ENCODE results near the gene TRAK2. TPM values are rescaled to one million over a fixed set of nuclear protein-coding genes. Genes with fewer than 3 reads are reported as not detected.

TRAK2 gene, protein sequence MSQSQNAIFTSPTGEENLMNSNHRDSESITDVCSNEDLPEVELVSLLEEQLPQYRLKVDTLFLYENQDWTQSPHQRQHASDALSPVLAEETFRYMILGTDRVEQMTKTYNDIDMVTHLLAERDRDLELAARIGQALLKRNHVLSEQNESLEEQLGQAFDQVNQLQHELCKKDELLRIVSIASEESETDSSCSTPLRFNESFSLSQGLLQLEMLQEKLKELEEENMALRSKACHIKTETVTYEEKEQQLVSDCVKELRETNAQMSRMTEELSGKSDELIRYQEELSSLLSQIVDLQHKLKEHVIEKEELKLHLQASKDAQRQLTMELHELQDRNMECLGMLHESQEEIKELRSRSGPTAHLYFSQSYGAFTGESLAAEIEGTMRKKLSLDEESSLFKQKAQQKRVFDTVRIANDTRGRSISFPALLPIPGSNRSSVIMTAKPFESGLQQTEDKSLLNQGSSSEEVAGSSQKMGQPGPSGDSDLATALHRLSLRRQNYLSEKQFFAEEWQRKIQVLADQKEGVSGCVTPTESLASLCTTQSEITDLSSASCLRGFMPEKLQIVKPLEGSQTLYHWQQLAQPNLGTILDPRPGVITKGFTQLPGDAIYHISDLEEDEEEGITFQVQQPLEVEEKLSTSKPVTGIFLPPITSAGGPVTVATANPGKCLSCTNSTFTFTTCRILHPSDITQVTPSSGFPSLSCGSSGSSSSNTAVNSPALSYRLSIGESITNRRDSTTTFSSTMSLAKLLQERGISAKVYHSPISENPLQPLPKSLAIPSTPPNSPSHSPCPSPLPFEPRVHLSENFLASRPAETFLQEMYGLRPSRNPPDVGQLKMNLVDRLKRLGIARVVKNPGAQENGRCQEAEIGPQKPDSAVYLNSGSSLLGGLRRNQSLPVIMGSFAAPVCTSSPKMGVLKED
- 10 to 100 TPM; 16.9 to 18.9 TPM for total RNA-seq

DNA sequence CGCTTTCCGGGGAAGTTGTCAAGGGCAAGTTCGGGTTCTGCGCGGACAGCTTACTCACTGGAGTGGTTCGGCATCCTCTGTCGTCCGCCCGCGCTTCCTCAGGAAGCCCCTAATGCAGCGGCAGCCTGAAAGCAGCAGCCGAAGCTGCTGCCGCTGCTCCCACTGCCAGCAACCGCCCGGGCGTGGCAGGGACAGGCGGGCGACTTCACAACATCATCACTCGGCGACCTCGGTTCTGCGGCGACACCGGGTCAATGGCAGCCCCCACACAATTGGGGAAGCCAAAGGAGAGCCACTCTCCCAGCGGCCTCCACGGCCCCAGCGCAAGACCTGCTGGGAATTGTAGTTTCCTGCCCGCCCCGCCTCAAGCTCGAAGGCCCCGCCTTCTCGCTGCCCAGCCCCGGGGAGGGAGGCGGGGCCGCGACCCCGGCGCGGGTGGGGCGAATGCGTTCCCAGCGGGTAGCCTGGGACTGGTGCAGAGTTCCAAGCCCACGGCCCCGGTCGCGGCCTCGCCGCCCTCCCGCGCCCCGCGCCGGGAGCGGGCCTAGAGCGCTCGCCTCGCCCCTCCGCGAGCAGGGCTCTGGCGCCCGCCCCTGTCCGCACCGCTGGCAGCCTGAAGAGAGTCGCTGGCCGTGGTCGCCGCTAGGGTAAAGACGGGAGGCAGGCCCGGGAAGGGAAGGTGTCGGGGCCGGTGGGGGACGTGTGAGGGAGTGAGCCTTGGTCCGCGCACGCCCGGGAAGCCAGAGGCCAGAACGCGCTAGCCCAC is at the start of gene TRAK2, which contains the start of gene STRADB:
TRAK2 (minus strand) TSS at position 167 of the 766 bp plus-strand sequence. CDS start 30,951 bp downstream, outside the sequence.
STRADB (plus strand) TSS at position 449 of the 766 bp plus-strand sequence. CDS start 3,101 bp downstream, outside the sequence.
- Histone ChIP-seq H3K27me3 (replicated peaks; ENCODE audit: insufficient read depth) (no peaks in the 10 kb centered on the region), H3K4me3 (peak within 1 kb of the TSS; percentile 93 to 96), H3K4me1 (replicated peaks) (no peaks in the 10 kb centered on the region), H3K27ac (peak within 1 kb of the TSS; percentile 90 to 97), H3K9me3 (no peaks in the 10 kb centered on the region), H3K36me3 (no peaks in the 10 kb centered on the region)
- WGBS = under 1% methylated on average over 38 of the region's 78 CpGs
- peak; percentile 94 for DNase-seq (ENCODE audit: low spot score)
- intact Hi-C loops (cut with DNase I) = loop anchor here (5.0 kb wide), 2 partner anchors 39 to 214 kb away; no protein-coding TSS in a partner anchor
- peak; percentile 82 for TF ChIP-seq POLR2A (IDR thresholded peaks at IDR 0.05)
- peak; percentile 94 for TF ChIP-seq POLR2AphosphoS5 (IDR thresholded peaks at IDR 0.05)
- TF ChIP-seq, protein P1, sequence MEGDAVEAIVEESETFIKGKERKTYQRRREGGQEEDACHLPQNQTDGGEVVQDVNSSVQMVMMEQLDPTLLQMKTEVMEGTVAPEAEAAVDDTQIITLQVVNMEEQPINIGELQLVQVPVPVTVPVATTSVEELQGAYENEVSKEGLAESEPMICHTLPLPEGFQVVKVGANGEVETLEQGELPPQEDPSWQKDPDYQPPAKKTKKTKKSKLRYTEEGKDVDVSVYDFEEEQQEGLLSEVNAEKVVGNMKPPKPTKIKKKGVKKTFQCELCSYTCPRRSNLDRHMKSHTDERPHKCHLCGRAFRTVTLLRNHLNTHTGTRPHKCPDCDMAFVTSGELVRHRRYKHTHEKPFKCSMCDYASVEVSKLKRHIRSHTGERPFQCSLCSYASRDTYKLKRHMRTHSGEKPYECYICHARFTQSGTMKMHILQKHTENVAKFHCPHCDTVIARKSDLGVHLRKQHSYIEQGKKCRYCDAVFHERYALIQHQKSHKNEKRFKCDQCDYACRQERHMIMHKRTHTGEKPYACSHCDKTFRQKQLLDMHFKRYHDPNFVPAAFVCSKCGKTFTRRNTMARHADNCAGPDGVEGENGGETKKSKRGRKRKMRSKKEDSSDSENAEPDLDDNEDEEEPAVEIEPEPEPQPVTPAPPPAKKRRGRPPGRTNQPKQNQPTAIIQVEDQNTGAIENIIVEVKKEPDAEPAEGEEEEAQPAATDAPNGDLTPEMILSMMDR (IDR thresholded peaks at IDR 0.05) = peak in 3 of 4 experiments; percentile 7 to 55 (median 47)

DNA sequence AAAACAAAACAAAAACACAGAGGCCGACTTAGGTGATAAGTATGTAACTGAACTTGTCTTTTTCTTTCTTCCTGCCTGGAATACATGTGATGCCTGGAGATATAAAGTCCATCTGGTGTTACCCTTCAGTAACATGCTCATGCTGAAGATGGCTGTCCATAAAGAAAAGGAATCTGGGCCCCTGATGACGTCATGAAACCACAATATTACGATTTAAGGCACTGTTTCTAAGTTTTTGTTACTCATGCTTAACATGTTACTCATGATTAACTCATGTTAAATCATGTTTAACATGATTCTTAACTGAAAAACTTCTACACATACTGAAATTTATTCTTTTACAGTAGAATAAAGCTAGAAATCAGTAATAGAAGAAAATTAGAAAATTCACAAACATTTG is 49.3 kb upstream of the TRAK2 start:
- TF ChIP-seq POLR2A (IDR thresholded peaks at IDR 0.05) = no peak
- TF ChIP-seq POLR2AphosphoS5 (IDR thresholded peaks at IDR 0.05) = no peak
- intact Hi-C loops (cut with DNase I) = no loop called here
- Histone ChIP-seq H3K4me1 (replicated peaks) (no peaks in the 10 kb centered on the region), H3K9me3 (no peaks in the 10 kb centered on the region), H3K36me3 (no peaks in the 10 kb centered on the region), H3K27ac (no peak overlapping the region), H3K4me3 (no peak overlapping the region), H3K27me3 (replicated peaks; ENCODE audit: insufficient read depth) (no peaks in the 10 kb centered on the region)
- 71% methylated on average over 3 of the region's 3 CpGs for WGBS
- no peak for DNase-seq (ENCODE audit: low spot score)

DNA sequence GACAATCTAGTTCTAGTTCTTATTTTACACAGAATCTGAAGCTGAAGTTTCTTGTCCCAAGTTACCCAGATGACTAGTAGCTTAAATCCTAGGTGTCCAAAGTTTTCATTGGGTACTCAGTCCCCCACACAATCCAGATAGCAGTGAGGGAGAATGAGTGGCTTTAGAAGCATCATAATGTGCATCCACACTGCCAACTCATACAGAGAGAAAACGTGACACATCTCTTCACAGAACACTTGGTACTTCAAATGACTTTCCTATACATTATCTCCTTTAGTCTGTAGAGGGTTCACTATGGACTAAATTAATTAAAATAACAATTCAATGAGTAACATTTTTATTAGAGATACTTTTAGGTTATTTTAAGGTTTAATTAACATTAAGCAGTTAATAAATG is 45.5 kb upstream of the TRAK2 start:
- intact Hi-C loops (cut with DNase I) = no loop called here
- TF ChIP-seq POLR2AphosphoS5 (IDR thresholded peaks at IDR 0.05) (no peak), POLR2A (IDR thresholded peaks at IDR 0.05) (no peak)
- TF ChIP-seq, protein P1 (IDR thresholded peaks at IDR 0.05) = no peak
- WGBS = 81% methylated on average over 1 of the region's 1 CpG

DNA sequence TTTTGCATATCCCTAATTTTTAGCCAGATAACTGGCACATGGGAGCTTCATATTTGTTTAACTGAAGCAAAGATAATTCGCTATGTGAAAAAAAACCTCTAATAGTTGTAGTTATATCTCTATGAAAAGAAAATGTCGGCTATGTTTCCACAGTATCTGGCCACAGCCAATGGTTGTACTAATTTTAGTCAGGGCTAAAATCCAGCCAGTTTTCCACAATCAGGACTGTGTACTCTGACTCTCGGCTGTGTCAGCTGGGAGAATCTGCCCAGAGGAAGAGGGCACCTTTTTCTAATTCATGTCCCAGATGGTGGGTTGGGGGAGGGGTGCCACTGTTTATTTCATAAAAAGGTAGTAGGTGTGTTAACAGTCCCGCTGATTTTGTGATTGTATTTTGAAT is 39.0 kb upstream of the TRAK2 start:
- 88% methylated on average over 4 of the region's 4 CpGs for WGBS
- H3K36me3 ChIP-seq = no peaks in the 10 kb centered on the region

More for the DNA sequence above, 45.5 kb upstream of the TRAK2 start:
- H3K36me3 ChIP-seq = no peaks in the 10 kb centered on the region
- no peak for DNase-seq (ENCODE audit: low spot score)
- no peaks in the 10 kb centered on the region for H3K4me1 ChIP-seq (replicated peaks)
- no peaks in the 10 kb centered on the region for H3K9me3 ChIP-seq
- no peak overlapping the region for H3K27ac ChIP-seq
- H3K27me3 ChIP-seq (replicated peaks; ENCODE audit: insufficient read depth) = no peaks in the 10 kb centered on the region
- H3K4me3 ChIP-seq = no peak overlapping the region

More for the DNA sequence above, 39.0 kb upstream of the TRAK2 start:
- Histone ChIP-seq H3K9me3 (no peaks in the 10 kb centered on the region), H3K27me3 (replicated peaks; ENCODE audit: insufficient read depth) (no peaks in the 10 kb centered on the region), H3K27ac (no peak overlapping the region), H3K4me1 (replicated peaks) (no peaks in the 10 kb centered on the region), H3K4me3 (no peak overlapping the region)
- intact Hi-C loops (cut with DNase I) = no loop called here
- no peak for DNase-seq (ENCODE audit: low spot score)
- TF ChIP-seq, protein P1 (IDR thresholded peaks at IDR 0.05) = no peak
